SU-DHL-6 (cell line): ENCODE results near the gene NXPE1.

ENCODE experiments used
- EZH2phosphoT487 ChIP-seq: fragments of 200-600 bp; sonication (generic), shearing (Covaris generic); conservative IDR thresholded peaks from 2 replicates; pipeline ENCODE4 v1.6.1; 2018; ENCODE audit warnings: mild to moderate bottlenecking, antibody characterized with exemption, low read length, moderate library complexity, mixed read lengths
- TF ChIP-seq, protein P1 (sequence below): fragments of 200-600 bp; sonication (generic); IDR thresholded peaks from one replicate; pipeline ENCODE4 v1.5.1; 2017; ENCODE audit warnings: antibody characterized with exemption, mild to moderate bottlenecking, low read length, moderate library complexity; ENCODE audit not compliant: insufficient read depth, poor library complexity, severe bottlenecking

GRCh38 chr11:114551060-114551459, 8.6 kb downstream of the NXPE1 start:
- TF ChIP-seq, protein P1, sequence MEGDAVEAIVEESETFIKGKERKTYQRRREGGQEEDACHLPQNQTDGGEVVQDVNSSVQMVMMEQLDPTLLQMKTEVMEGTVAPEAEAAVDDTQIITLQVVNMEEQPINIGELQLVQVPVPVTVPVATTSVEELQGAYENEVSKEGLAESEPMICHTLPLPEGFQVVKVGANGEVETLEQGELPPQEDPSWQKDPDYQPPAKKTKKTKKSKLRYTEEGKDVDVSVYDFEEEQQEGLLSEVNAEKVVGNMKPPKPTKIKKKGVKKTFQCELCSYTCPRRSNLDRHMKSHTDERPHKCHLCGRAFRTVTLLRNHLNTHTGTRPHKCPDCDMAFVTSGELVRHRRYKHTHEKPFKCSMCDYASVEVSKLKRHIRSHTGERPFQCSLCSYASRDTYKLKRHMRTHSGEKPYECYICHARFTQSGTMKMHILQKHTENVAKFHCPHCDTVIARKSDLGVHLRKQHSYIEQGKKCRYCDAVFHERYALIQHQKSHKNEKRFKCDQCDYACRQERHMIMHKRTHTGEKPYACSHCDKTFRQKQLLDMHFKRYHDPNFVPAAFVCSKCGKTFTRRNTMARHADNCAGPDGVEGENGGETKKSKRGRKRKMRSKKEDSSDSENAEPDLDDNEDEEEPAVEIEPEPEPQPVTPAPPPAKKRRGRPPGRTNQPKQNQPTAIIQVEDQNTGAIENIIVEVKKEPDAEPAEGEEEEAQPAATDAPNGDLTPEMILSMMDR, result no peak
- TF ChIP-seq EZH2phosphoT487, result no peak
